OCI-LY1 (cell line): ENCODE measurements around the gene IQCK.
A peak's percentile ranks its signal among the peaks of the same experiment; 100 is the strongest.

Source experiments
- H2AFZ ChIP-seq: fragments of 200-600 bp; sonication (generic), shearing (Covaris generic); 2 replicates; pipeline ENCODE4 v1.6.0; 2014; ENCODE audit warnings: antibody characterized with exemption, mild to moderate bottlenecking, low read length
- H3F3A ChIP-seq: fragments of 200-600 bp; sonication (generic), shearing (Covaris generic); 2 replicates; pipeline ENCODE4 v1.6.0; 2014; ENCODE audit warnings: mild to moderate bottlenecking, antibody characterized with exemption, low read length, moderate library complexity; ENCODE audit not compliant: insufficient read depth
- H3K27ac ChIP-seq: fragments of 200-600 bp; sonication (generic); 2 replicates; pipeline ENCODE4 v1.5.1; 2014; ENCODE audit warnings: low read length, mixed run types, mild to moderate bottlenecking, low read depth; ENCODE audit not compliant: poor library complexity, severe bottlenecking
- H3K27me3 ChIP-seq: fragments of 200-600 bp; sonication (generic); 2 replicates; pipeline ENCODE4 v1.6.0; 2014; ENCODE audit warnings: antibody characterized with exemption, mild to moderate bottlenecking, low read length, moderate library complexity; ENCODE audit not compliant: insufficient read depth
- H3K36me3 ChIP-seq: fragments of 200-600 bp; sonication (generic); 2 replicates; pipeline ENCODE4 v1.6.1; 2014; ENCODE audit warnings: mild to moderate bottlenecking, antibody characterized with exemption, low read length, moderate library complexity, mixed read lengths; ENCODE audit not compliant: insufficient read depth
- H3K4me1 ChIP-seq: fragments of 200-600 bp; sonication (generic); 2 replicates; pipeline ENCODE4 v1.5.1; 2014; ENCODE audit warnings: mild to moderate bottlenecking, low read length, moderate library complexity; ENCODE audit not compliant: insufficient read depth, severe bottlenecking
- H3K4me2 ChIP-seq: fragments of 200-600 bp; sonication (generic), shearing (Covaris generic); 2 replicates; pipeline ENCODE4 v1.6.1; 2014; ENCODE audit warnings: low read length
- H3K4me3 ChIP-seq: fragments of 200-600 bp; sonication (generic); 2 replicates; pipeline ENCODE4 v1.5.1; 2014; ENCODE audit warnings: low read length, low read depth, mild to moderate bottlenecking, mixed read lengths; ENCODE audit not compliant: poor library complexity, severe bottlenecking
- H3K79me2 ChIP-seq: fragments of 200-600 bp; shearing (Covaris generic); 2 replicates; pipeline ENCODE4 v1.6.1; 2016; ENCODE audit warnings: mixed run types, low read length, mixed read lengths; ENCODE audit not compliant: insufficient read depth
- H3K9ac ChIP-seq: fragments of 200-600 bp; sonication (generic), shearing (Covaris generic); 2 replicates; pipeline ENCODE4 v1.6.1; 2014; ENCODE audit warnings: mild to moderate bottlenecking, low read length, mixed read lengths
- H3K9me2 ChIP-seq: fragments of 200-600 bp; sonication (generic), shearing (Covaris generic); 2 replicates; pipeline ENCODE4 v1.6.1; 2014; ENCODE audit warnings: low read depth, mild to moderate bottlenecking, low read length, mixed read lengths
- H3K9me3 ChIP-seq: fragments of 200-600 bp; shearing (Covaris generic); 2 replicates; pipeline ENCODE4 v1.6.1; 2014; ENCODE audit warnings: low read length, mixed read lengths
- H4K20me1 ChIP-seq: fragments of 200-600 bp; sonication (generic), shearing (Covaris generic); 2 replicates; pipeline ENCODE4 v1.6.0; 2016; ENCODE audit warnings: mild to moderate bottlenecking, low read length; ENCODE audit not compliant: insufficient read depth
- CTCF ChIP-seq: fragments of 200-600 bp; sonication (generic), shearing (Covaris generic); IDR thresholded peaks from 2 replicates; pipeline ENCODE4 v1.5.1; 2017; ENCODE audit warnings: mild to moderate bottlenecking, antibody characterized with exemption, low read length, moderate library complexity, mixed read lengths
- EZH2 ChIP-seq: fragments of 200-600 bp; sonication (generic), shearing (Covaris generic); IDR thresholded peaks from 2 replicates; pipeline ENCODE4 v1.8.0; 2017; ENCODE audit warnings: borderline replicate concordance, mixed run types, mild to moderate bottlenecking, antibody characterized with exemption, low read length, moderate library complexity, mixed read lengths

Gene IQCK

GRCh38 chr16:19882646-19883045 lies 164.6 kb downstream of the IQCK start:
- Histone ChIP-seq H3K9ac (no peak overlapping the region), H3K4me2 (no peak overlapping the region), H4K20me1 (no peaks in the 10 kb centered on the region), H3K4me3 (no peak overlapping the region), H3K9me3 (no peaks in the 10 kb centered on the region), H3F3A (no peaks in the 10 kb centered on the region), H2AFZ (no peak overlapping the region), H3K27ac (no peak overlapping the region), H3K27me3 (no peaks in the 10 kb centered on the region), H3K9me2 (no peaks in the 10 kb centered on the region), H3K36me3 (no peaks in the 10 kb centered on the region; the same call in 1 of the 2 replicates), H3K4me1 (peaks cover 4% of the 10 kb centered on the region), H3K79me2 (no peaks in the 10 kb centered on the region)
- TF ChIP-seq CTCF (no peak), EZH2 (no peak)

GRCh38 chr16:19883296-19883965 lies 165.4 kb downstream of the IQCK start:
- H4K20me1 ChIP-seq, result no peaks in the 10 kb centered on the region
- no peaks in the 10 kb centered on the region for H3F3A ChIP-seq
- no peaks in the 10 kb centered on the region; the same call in 1 of the 2 replicates for H3K36me3 ChIP-seq
- H2AFZ ChIP-seq, result no peak overlapping the region
- H3K79me2 ChIP-seq, result no peaks in the 10 kb centered on the region
- no peak overlapping the region for H3K27ac ChIP-seq
- H3K9ac ChIP-seq, result no peak overlapping the region
- H3K9me3 ChIP-seq, result no peaks in the 10 kb centered on the region
- no peak overlapping the region for H3K4me3 ChIP-seq
- H3K4me2 ChIP-seq, result no peak overlapping the region
- no peaks in the 10 kb centered on the region for H3K9me2 ChIP-seq
- H3K27me3 ChIP-seq, result no peaks in the 10 kb centered on the region
- H3K4me1 ChIP-seq, result peaks cover 4% of the 10 kb centered on the region
- TF ChIP-seq CTCF (no peak), EZH2 (no peak)

GRCh38 chr16:19883966-19884485 lies 166.0 kb downstream of the IQCK start:
- Histone ChIP-seq H3K9me3 (no peaks in the 10 kb centered on the region), H3K36me3 (no peaks in the 10 kb centered on the region; the same call in 1 of the 2 replicates), H3K9me2 (no peaks in the 10 kb centered on the region), H3K79me2 (no peaks in the 10 kb centered on the region), H3K4me2 (peak overlapping the region; percentile 65), H3K4me1 (peaks cover 4% of the 10 kb centered on the region), H3K27me3 (no peaks in the 10 kb centered on the region), H3K27ac (no peak overlapping the region), H4K20me1 (no peaks in the 10 kb centered on the region), H3K9ac (no peak overlapping the region), H2AFZ (no peak overlapping the region), H3K4me3 (peak overlapping the region; percentile 54), H3F3A (no peaks in the 10 kb centered on the region)
- no peak for TF ChIP-seq CTCF
- no peak for TF ChIP-seq EZH2
